PC-9 (cell line): ENCODE data around the gene GMDS. TPM values are rescaled to one million over a fixed set of nuclear protein-coding genes. Genes with fewer than 3 reads are reported as not detected.

Experiments
- BruUV-seq: library from RNA; stranded (reverse); fragments of 400-500 nt; replicated peaks from 2 replicates; lab custom pipeline; 2021; lab: Mats Ljungman, UMichigan
- CTCF ChIA-PET: fragments of 300-600 bp; sonication (Branson Sonifier 250); formaldehyde crosslinking; loops from one replicate; lab custom pipeline; 2022; ENCODE audit warnings: antibody characterized with exemption; lab: Charles Lee
- POLR2A ChIA-PET: fragments of 300-600 bp; sonication (Branson Sonifier 250); formaldehyde crosslinking; loops from one replicate; lab custom pipeline; 2022; ENCODE audit warnings: antibody characterized with exemption; ENCODE audit not compliant: unreplicated experiment; lab: Charles Lee
- DNase-seq, 2 experiments: peaks; one replicate each; pipeline versions ENCODE4 v3.0.0 to v3.0.0-alpha.2; 2015 to 2022; ENCODE audit warnings: mixed read lengths in 1 of 2
- H2AFZ ChIP-seq: fragments of 200-600 bp; sonication (generic); 2 replicates; pipeline ENCODE4 v1.8.1; 2017; ENCODE audit warnings: antibody characterized with exemption
- H3F3A ChIP-seq: fragments of 200-600 bp; sonication (generic); 2 replicates; pipeline ENCODE4 v1.8.1; 2017; ENCODE audit warnings: antibody characterized with exemption, mild to moderate bottlenecking, low read depth; ENCODE audit not compliant: insufficient read depth
- H3K27ac ChIP-seq: fragments of 200-600 bp; sonication (generic); 2 replicates; pipeline ENCODE4 v1.6.1; 2016; ENCODE audit warnings: mixed run types
- H3K27me3 ChIP-seq: fragments of 200-600 bp; sonication (generic); 2 replicates; pipeline ENCODE4 v1.6.1; 2016; ENCODE audit warnings: low read depth, mixed run types; ENCODE audit not compliant: insufficient read depth
- H3K36me3 ChIP-seq: fragments of 200-600 bp; sonication (generic); 2 replicates; pipeline ENCODE4 v1.6.1; 2016; ENCODE audit warnings: low read depth, mixed run types
- H3K4me1 ChIP-seq: fragments of 200-600 bp; sonication (generic); replicated peaks from 2 replicates; pipeline ENCODE4 v1.6.1; 2016; ENCODE audit warnings: mixed run types; ENCODE audit not compliant: insufficient read depth
- H3K4me2 ChIP-seq: fragments of 200-600 bp; sonication (generic); 2 replicates; pipeline ENCODE4 v1.6.1; 2017; ENCODE audit warnings: mixed run types
- H3K4me3 ChIP-seq: fragments of 200-600 bp; sonication (generic); 2 replicates; pipeline ENCODE4 v1.6.1; 2016; ENCODE audit warnings: mixed run types
- H3K79me2 ChIP-seq: fragments of 200-600 bp; sonication (generic); 2 replicates; pipeline ENCODE4 v1.6.1; 2017; ENCODE audit warnings: low read depth, mixed run types
- H3K9me2 ChIP-seq: fragments of 200-600 bp; sonication (generic); 2 replicates; pipeline ENCODE4 v1.8.1; 2017; ENCODE audit warnings: mild to moderate bottlenecking; ENCODE audit not compliant: insufficient read depth
- H3K9me3 ChIP-seq: fragments of 200-600 bp; sonication (generic); 2 replicates; pipeline ENCODE4 v1.8.1; 2016; ENCODE audit warnings: low read depth; ENCODE audit not compliant: insufficient read depth
- H4K20me1 ChIP-seq: fragments of 200-600 bp; sonication (generic); 2 replicates; pipeline ENCODE4 v1.8.1; 2017; ENCODE audit not compliant: insufficient read depth
- CTCF ChIP-seq: fragments of 200-600 bp; sonication (generic); conservative IDR thresholded peaks from 2 replicates; pipeline ENCODE4 v1.6.1; 2017; ENCODE audit warnings: mixed run types, antibody characterized with exemption, mild to moderate bottlenecking, moderate library complexity
- EZH2 ChIP-seq: fragments of 200-600 bp; sonication (generic); IDR thresholded peaks from 2 replicates; pipeline ENCODE4 v1.8.0; 2017; ENCODE audit warnings: antibody characterized with exemption, low read depth
- intact Hi-C: fragments of 100-400 bp; cut with micrococcal nuclease; formaldehyde crosslinking; loops from one replicate; pipeline ENCODE4 v1.10.0; 2022; ENCODE audit not compliant: unreplicated experiment
- total RNA-seq: library from RNA; stranded (reverse); gene quantifications from 2 replicates; pipeline ENCODE4 v1.2.3, GENCODE V29; 2021

Gene GMDS
- total RNA-seq, 1 experiment from 2014 or later, result 30.1 TPM

GRCh38 chr6:2187826-2188225, 57.6 kb downstream of the GMDS start:
- H3K36me3 ChIP-seq, result no peaks in the 10 kb centered on the region
- H3K79me2 ChIP-seq, result no peaks in the 10 kb centered on the region; the same call in 1 of the 2 replicates
- H3K9me3 ChIP-seq, result no peaks in the 10 kb centered on the region
- H3F3A ChIP-seq, result no peaks in the 10 kb centered on the region
- no peaks in the 10 kb centered on the region for H3K9me2 ChIP-seq
- no peaks in the 10 kb centered on the region for H3K4me1 ChIP-seq
- no peak overlapping the region for H2AFZ ChIP-seq
- DNase-seq, result no peak
- TF ChIP-seq CTCF (no peak), EZH2 (no peak)
- H4K20me1 ChIP-seq, result no peaks in the 10 kb centered on the region
- H3K27ac ChIP-seq, result no peak overlapping the region
- ChIA-PET CTCF (no interaction called here), POLR2A (no interaction called here)
- intact Hi-C loops, result no loop called here
- no peak overlapping the region for H3K4me2 ChIP-seq
- no TSS peak for BruUV-seq
- no peak overlapping the region for H3K4me3 ChIP-seq
- H3K27me3 ChIP-seq, result no peaks in the 10 kb centered on the region

GRCh38 chr6:2186516-2186915, 58.9 kb downstream of the GMDS start:
- Histone ChIP-seq H3K27ac (no peak overlapping the region), H3K4me3 (no peak overlapping the region), H3K79me2 (no peaks in the 10 kb centered on the region; the same call in 1 of the 2 replicates), H3K27me3 (no peaks in the 10 kb centered on the region), H3K9me2 (no peaks in the 10 kb centered on the region), H3F3A (no peaks in the 10 kb centered on the region), H2AFZ (no peak overlapping the region), H3K36me3 (no peaks in the 10 kb centered on the region), H3K4me1 (no peaks in the 10 kb centered on the region), H4K20me1 (no peaks in the 10 kb centered on the region), H3K4me2 (no peak overlapping the region), H3K9me3 (no peaks in the 10 kb centered on the region)
- ChIA-PET CTCF (no interaction called here), POLR2A (interaction anchor here (0.5 kb wide), 1 partner anchor 196 kb away, joined by 3 read pairs; no protein-coding TSS in a partner anchor)
- intact Hi-C loops, result no loop called here
- no peak for DNase-seq
- BruUV-seq, result no TSS peak
- no peak for TF ChIP-seq CTCF
- no peak for TF ChIP-seq EZH2

- intact Hi-C loops, result no loop called here
- no peaks in the 10 kb centered on the region for H3F3A ChIP-seq
- BruUV-seq, result no TSS peak
Observed at GRCh38 chr6:2185466-2185865, 59.9 kb downstream of the GMDS start.

More at GRCh38 chr6:2185466-2185865, 59.9 kb downstream of the GMDS start:
- no peak overlapping the region for H3K4me2 ChIP-seq
- H3K9me3 ChIP-seq, result no peaks in the 10 kb centered on the region
- no peak overlapping the region for H2AFZ ChIP-seq
- no peaks in the 10 kb centered on the region for H3K9me2 ChIP-seq
- POLR2A ChIA-PET, result no interaction called here
- H3K4me1 ChIP-seq, result no peaks in the 10 kb centered on the region
- H3K79me2 ChIP-seq, result no peaks in the 10 kb centered on the region; the same call in 1 of the 2 replicates
- CTCF ChIA-PET, result no interaction called here
- no peaks in the 10 kb centered on the region for H4K20me1 ChIP-seq
- no peak overlapping the region for H3K4me3 ChIP-seq
- no peak overlapping the region for H3K27ac ChIP-seq
- H3K27me3 ChIP-seq, result no peaks in the 10 kb centered on the region
- DNase-seq, result no peak
- H3K36me3 ChIP-seq, result no peaks in the 10 kb centered on the region
- no peak for TF ChIP-seq EZH2
- TF ChIP-seq CTCF, result no peak
